Activated naive CD4-positive, alpha-beta T cell treated with Interleukin-2 at 50 U/mL for 16 hours (primary cell): ENCODE results near the gene POLN.

Source experiments
- DNase-seq: peaks from one replicate; pipeline ENCODE4 v3.0.0-alpha.2; 2020

The POLN gene

GRCh38 chr4:2262145-2262943 lies 20.4 kb upstream of the POLN start:
- peak; percentile 98 for DNase-seq

GRCh38 chr4:2261853-2262144 lies 19.9 kb upstream of the POLN start, which contains the start of gene MXD4:
TSS of gene MXD4 (minus strand) at chr4:2262109. CDS start at chr4:2261980, 129 bp downstream.
- DNase-seq, result no peak

GRCh38 chr4:2261110-2261852 lies 19.4 kb upstream of the POLN start:
- DNase-seq, result peak; percentile 66

- DNase-seq, result no peak
Measured at GRCh38 chr4:2260344-2261109, 18.6 kb upstream of the POLN start.

- no peak for DNase-seq
Measured at GRCh38 chr4:2259541-2260343, 17.8 kb upstream of the POLN start.

GRCh38 chr4:2259036-2259540 lies 17.2 kb upstream of the POLN start:
- DNase-seq, result no peak

GRCh38 chr4:2258091-2259035 lies 16.4 kb upstream of the POLN start:
- no peak for DNase-seq

- DNase-seq, result no peak
Measured at GRCh38 chr4:2257361-2258081, 15.6 kb upstream of the POLN start.

- no peak for DNase-seq
Measured at GRCh38 chr4:2256781-2257191, 14.9 kb upstream of the POLN start.

GRCh38 chr4:2256156-2256731 lies 14.3 kb upstream of the POLN start:
- no peak for DNase-seq

- DNase-seq, result no peak
Measured at GRCh38 chr4:2255501-2256155, 13.7 kb upstream of the POLN start.

GRCh38 chr4:2254665-2255500 lies 13.0 kb upstream of the POLN start:
- no peak for DNase-seq

- no peak for DNase-seq
Measured at GRCh38 chr4:2253160-2254084, 11.5 kb upstream of the POLN start.

GRCh38 chr4:2252530-2253091 lies 10.7 kb upstream of the POLN start:
- no peak for DNase-seq

GRCh38 chr4:2251795-2252529 lies 10.0 kb upstream of the POLN start:
- no peak for DNase-seq

GRCh38 chr4:2251073-2251794 lies 9.3 kb upstream of the POLN start:
- DNase-seq, result no peak
